Thymus (tissue), 11 donors: ENCODE results near the gene HOXA3. TPM values are rescaled to one million over a fixed set of nuclear protein-coding genes. Genes with fewer than 3 reads are reported as not detected.

Experiments used
- DNase-seq, 9 donors: peaks; one replicate each; pipeline ENCODE4 v3.0.0-alpha.2; 2013; ENCODE audit warnings: low spot score in 9 of 9, low read depth in 6 of 9, missing footprints in 1 of 9
- H3K27ac ChIP-seq, 2 donors: one replicate each; pipeline ENCODE4 v1.5.1; 2013; ENCODE audit warnings: control low read depth in 1 of 2, low read depth in 1 of 2, low read length in 1 of 2, mild to moderate bottlenecking in 1 of 2, moderate library complexity in 1 of 2
- H3K27me3 ChIP-seq, 2 donors: one replicate each; pipeline ENCODE4 v1.5.1; 2013; ENCODE audit warnings: low read length in 1 of 2; ENCODE audit not compliant: control insufficient read depth in 2 of 2, insufficient read depth in 1 of 2
- H3K36me3 ChIP-seq, 2 donors: one replicate each; pipeline ENCODE4 v1.5.1; 2013; ENCODE audit warnings: low read length in 1 of 2, mild to moderate bottlenecking in 1 of 2, moderate library complexity in 1 of 2; ENCODE audit not compliant: control insufficient read depth in 2 of 2, insufficient read depth in 2 of 2
- H3K4me1 ChIP-seq, 2 donors: one replicate each; pipeline ENCODE4 v1.5.1; 2013; ENCODE audit warnings: low read length in 2 of 2; ENCODE audit not compliant: control insufficient read depth in 2 of 2, insufficient read depth in 2 of 2
- H3K4me3 ChIP-seq, 2 donors: one replicate each; pipeline ENCODE4 v1.5.1; 2013; ENCODE audit warnings: low read length in 2 of 2, control low read depth in 1 of 2, mild to moderate bottlenecking in 1 of 2
- H3K9me3 ChIP-seq, 2 donors: one replicate each; pipeline ENCODE4 v1.5.1; 2013; ENCODE audit warnings: low read length in 1 of 2, mild to moderate bottlenecking in 1 of 2; ENCODE audit not compliant: control insufficient read depth in 2 of 2, insufficient read depth in 1 of 2
- WGBS: extraction: QIAGEN DNeasy Blood & Tissue Kit; methylation state at CpG from one replicate; pipeline ENCODE4 v1.1.7; 2013; 5-methylcytosine and 5-hydroxymethylcytosine counted together
- polyA plus RNA-seq: library from polyadenylated mRNA; stranded (reverse); fragments of 200-250 nt; gene quantifications from one replicate; pipeline ENCODE4 v1.2.3, GENCODE V29; 2013
- total RNA-seq: library from RNA; stranded (reverse); fragments of 120-200 nt; gene quantifications from one replicate; pipeline ENCODE4 v1.2.4, GENCODE V29; 2013
- donor health status: healthy.

Gene HOXA3
- total and polyA plus RNA-seq, 2 donors, result 0.80 to 5.5 TPM

GRCh38 chr7:27147199-27148030 is 5.0 kb downstream of the HOXA3 start, which contains the start of gene HOXA6:
Gene HOXA6 (minus strand): TSS chr7:27147774. CDS start chr7:27147749, 25 bp downstream.
- Histone ChIP-seq H3K27ac (no peak within 1 kb of the TSS), H3K36me3 (no peaks in the 10 kb centered on the region), H3K4me1 (peaks cover 15 to 38% of the 10 kb centered on the region in 2 donors), H3K27me3 (peaks cover 58 to 100% of the 10 kb centered on the region in 2 donors), H3K9me3 (peaks cover 2 to 50% of the 10 kb centered on the region in 2 donors), H3K4me3 (peak within 1 kb of the TSS in 1 of 2 donors; percentile 17)
- WGBS, result 28% methylated on average over 63 of the region's 63 CpGs
- no peak for DNase-seq

- Histone ChIP-seq H3K4me1 (peaks cover 12 to 30% of the 10 kb centered on the region in 2 donors), H3K27me3 (peaks cover 53 to 100% of the 10 kb centered on the region in 2 donors), H3K27ac (no peak overlapping the region), H3K36me3 (no peaks in the 10 kb centered on the region), H3K4me3 (no peak overlapping the region), H3K9me3 (peaks cover 2 to 42% of the 10 kb centered on the region in 2 donors)
- DNase-seq, result no peak
- WGBS, result 96% methylated on average over 5 of the region's 5 CpGs
Measured at GRCh38 chr7:27146491-27147198, 5.7 kb downstream of the HOXA3 start.

GRCh38 chr7:27145914-27146412 is 6.4 kb downstream of the HOXA3 start:
- 89% methylated on average over 11 of the region's 11 CpGs for WGBS
- peaks cover 6 to 23% of the 10 kb centered on the region in 2 donors for H3K4me1 ChIP-seq
- H3K27ac ChIP-seq, result no peak overlapping the region
- no peak overlapping the region for H3K4me3 ChIP-seq
- H3K27me3 ChIP-seq, result peaks cover 46 to 97% of the 10 kb centered on the region in 2 donors
- no peak for DNase-seq
- peaks cover 2 to 36% of the 10 kb centered on the region in 2 donors for H3K9me3 ChIP-seq
- no peaks in the 10 kb centered on the region for H3K36me3 ChIP-seq

GRCh38 chr7:27145165-27145913 is 7.0 kb downstream of the HOXA3 start:
- DNase-seq, result no peak
- Histone ChIP-seq H3K36me3 (no peaks in the 10 kb centered on the region), H3K9me3 (peaks cover 2 to 30% of the 10 kb centered on the region in 2 donors), H3K27ac (no peak overlapping the region), H3K27me3 (peaks cover 41 to 97% of the 10 kb centered on the region in 2 donors), H3K4me1 (peaks cover 6 to 18% of the 10 kb centered on the region in 2 donors), H3K4me3 (no peak overlapping the region)
- 91% methylated on average over 47 of the region's 47 CpGs for WGBS

- DNase-seq, result no peak
- Histone ChIP-seq H3K27me3 (peaks cover 37 to 96% of the 10 kb centered on the region in 2 donors), H3K36me3 (no peaks in the 10 kb centered on the region), H3K4me3 (no peak overlapping the region), H3K9me3 (peaks cover 2 to 29% of the 10 kb centered on the region in 2 donors), H3K4me1 (peaks cover 6 to 15% of the 10 kb centered on the region in 2 donors), H3K27ac (no peak overlapping the region)
- WGBS, result 86% methylated on average over 31 of the region's 31 CpGs
Measured at GRCh38 chr7:27144781-27145164, 7.6 kb downstream of the HOXA3 start.

GRCh38 chr7:27143950-27144780 is 8.2 kb downstream of the HOXA3 start:
- Histone ChIP-seq H3K4me3 (no peak overlapping the region), H3K27ac (no peak overlapping the region), H3K4me1 (peaks cover 6 to 15% of the 10 kb centered on the region in 2 donors), H3K9me3 (peaks cover 2 to 29% of the 10 kb centered on the region in 2 donors), H3K36me3 (no peaks in the 10 kb centered on the region), H3K27me3 (peaks cover 31 to 96% of the 10 kb centered on the region in 2 donors)
- no peak for DNase-seq
- WGBS, result 90% methylated on average over 40 of the region's 40 CpGs

GRCh38 chr7:27143023-27143949 is 9.1 kb downstream of the HOXA3 start, which contains the start of gene HOXA5:
Gene HOXA5 (minus strand): TSS chr7:27143681. CDS start chr7:27143607, 74 bp downstream.
- Histone ChIP-seq H3K9me3 (peaks cover 2 to 22% of the 10 kb centered on the region in 2 donors), H3K4me3 (no peak within 1 kb of the TSS), H3K4me1 (peaks cover 4 to 11% of the 10 kb centered on the region in 2 donors), H3K27me3 (peaks cover 27 to 96% of the 10 kb centered on the region in 2 donors), H3K36me3 (no peaks in the 10 kb centered on the region), H3K27ac (no peak within 1 kb of the TSS)
- WGBS, result 84% methylated on average over 86 of the region's 86 CpGs
- DNase-seq, result no peak
